ENCODE data around the gene HBEGF.

Gene HBEGF

DNA sequence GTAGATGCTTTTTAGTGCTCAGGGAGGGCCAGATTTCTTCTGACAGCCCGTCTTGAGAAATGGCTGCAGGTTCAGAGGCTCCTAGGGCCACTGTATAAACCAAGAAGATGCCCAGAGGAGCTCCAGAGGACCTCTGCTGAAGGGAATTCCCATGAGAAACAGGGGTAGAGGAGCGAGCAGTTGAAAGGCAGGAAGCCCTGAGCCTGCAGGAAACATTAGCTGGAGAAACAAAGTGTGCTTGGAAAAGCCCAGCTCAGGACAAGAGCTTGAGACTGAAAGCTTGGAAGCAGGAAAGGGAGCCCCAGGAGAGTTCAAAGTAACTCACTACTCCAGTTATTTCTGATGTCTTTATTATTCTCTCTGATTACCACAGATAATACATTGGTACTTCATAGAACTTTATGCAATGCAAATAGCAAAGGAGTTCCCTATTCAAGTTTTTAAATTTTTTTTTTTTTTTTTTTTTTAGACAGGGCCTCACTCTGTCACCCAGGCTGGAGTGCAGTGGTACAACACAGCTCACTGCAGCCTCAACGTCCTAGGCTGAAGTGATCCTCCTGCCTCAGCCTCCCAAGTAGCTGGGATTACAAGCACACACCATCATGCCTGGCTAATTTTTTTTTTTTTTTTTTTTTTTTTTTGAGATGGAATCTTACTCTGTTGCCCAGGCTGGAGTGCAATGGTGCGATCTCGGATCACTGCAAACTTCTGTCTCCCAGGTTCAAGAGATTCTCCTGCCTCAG is 16.5 kb downstream of the HBEGF start:
- Histone ChIP-seq H4K20me1 (ENCODE audit: insufficient read depth, low read length) (no peaks in the 10 kb centered on the region), H3K9ac (ENCODE audit: low read depth, low read length) (no peak overlapping the region), H3K4me1 (ENCODE audit: insufficient read depth, low read length) (no peaks in the 10 kb centered on the region), H3K79me2 (ENCODE audit: insufficient read depth, low read length) (no peaks in the 10 kb centered on the region), H3K36me3 (ENCODE audit: insufficient read depth, low read length) (no peaks in the 10 kb centered on the region), H2AFZ (ENCODE audit: low read depth, low read length) (no peak overlapping the region), H3K27me3 (ENCODE audit: insufficient read depth, low read length, poor library complexity) (peaks cover 6% of the 10 kb centered on the region), H3K9me3 (ENCODE audit: insufficient read depth, low read length, severe bottlenecking) (no peaks in the 10 kb centered on the region), H3K4me2 (ENCODE audit: insufficient read depth, low read length) (no peak overlapping the region), H3K4me3 (ENCODE audit: low read depth in 1 of 2, low read length in 2 of 2) (no peak overlapping the region), H3K27ac (ENCODE audit: low read length) (no peak overlapping the region)
- DNase-seq, result no peak
- no peak for TF ChIP-seq EZH2 (IDR thresholded peaks at IDR 0.05; ENCODE audit: borderline replicate concordance, low read depth, low read length, severe bottlenecking)
- TF ChIP-seq, protein P1, sequence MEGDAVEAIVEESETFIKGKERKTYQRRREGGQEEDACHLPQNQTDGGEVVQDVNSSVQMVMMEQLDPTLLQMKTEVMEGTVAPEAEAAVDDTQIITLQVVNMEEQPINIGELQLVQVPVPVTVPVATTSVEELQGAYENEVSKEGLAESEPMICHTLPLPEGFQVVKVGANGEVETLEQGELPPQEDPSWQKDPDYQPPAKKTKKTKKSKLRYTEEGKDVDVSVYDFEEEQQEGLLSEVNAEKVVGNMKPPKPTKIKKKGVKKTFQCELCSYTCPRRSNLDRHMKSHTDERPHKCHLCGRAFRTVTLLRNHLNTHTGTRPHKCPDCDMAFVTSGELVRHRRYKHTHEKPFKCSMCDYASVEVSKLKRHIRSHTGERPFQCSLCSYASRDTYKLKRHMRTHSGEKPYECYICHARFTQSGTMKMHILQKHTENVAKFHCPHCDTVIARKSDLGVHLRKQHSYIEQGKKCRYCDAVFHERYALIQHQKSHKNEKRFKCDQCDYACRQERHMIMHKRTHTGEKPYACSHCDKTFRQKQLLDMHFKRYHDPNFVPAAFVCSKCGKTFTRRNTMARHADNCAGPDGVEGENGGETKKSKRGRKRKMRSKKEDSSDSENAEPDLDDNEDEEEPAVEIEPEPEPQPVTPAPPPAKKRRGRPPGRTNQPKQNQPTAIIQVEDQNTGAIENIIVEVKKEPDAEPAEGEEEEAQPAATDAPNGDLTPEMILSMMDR (IDR thresholded peaks at IDR 0.05; ENCODE audit: borderline replicate concordance, extremely low read depth, low read length, poor library complexity, severe bottlenecking), result no peak
- no peak for ATAC-seq (ENCODE audit: insufficient read depth, low read depth)

DNA sequence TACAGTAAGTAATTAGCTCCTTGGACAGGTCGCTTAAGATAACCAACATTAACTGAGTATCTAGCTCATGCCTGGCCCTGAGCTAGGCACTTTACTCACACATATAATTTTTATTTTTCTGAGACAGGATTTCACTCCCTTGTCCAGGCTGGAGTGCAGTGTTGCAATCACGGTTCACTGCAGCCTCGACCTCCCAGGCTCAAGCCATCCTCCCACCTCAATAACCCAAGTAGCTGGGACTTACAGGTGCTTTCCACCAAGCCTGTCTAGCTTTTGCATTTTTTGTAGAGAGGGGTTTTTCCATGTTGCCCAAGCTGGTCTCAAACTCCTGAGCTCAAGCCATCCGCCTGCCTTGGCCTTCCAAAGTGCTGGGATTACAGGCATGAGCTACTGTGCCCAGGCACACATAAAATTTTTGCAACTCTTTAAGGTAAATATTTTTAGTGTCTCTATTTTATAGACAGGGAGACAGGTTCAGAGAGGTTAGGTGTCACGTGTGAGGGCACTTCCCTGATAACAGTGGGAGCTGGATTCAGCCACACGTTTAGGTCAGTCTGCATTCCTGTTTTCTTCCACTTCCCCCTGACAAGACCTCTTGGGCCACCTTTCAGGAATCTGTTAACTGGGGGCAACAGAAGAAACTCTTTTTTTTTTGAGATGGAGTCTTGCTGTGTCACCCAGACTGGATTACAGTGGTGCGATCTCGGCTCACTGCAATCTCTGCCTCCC is 18.2 kb downstream of the HBEGF start:
- Histone ChIP-seq H3K9me3 (ENCODE audit: insufficient read depth, low read length, severe bottlenecking) (no peaks in the 10 kb centered on the region), H2AFZ (ENCODE audit: low read depth, low read length) (no peak overlapping the region), H3K36me3 (ENCODE audit: insufficient read depth, low read length) (no peaks in the 10 kb centered on the region), H3K9ac (ENCODE audit: low read depth, low read length) (no peak overlapping the region), H3K27ac (ENCODE audit: low read length) (no peak overlapping the region), H3K4me1 (ENCODE audit: insufficient read depth, low read length) (no peaks in the 10 kb centered on the region), H3K4me2 (ENCODE audit: insufficient read depth, low read length) (no peak overlapping the region), H3K4me3 (ENCODE audit: low read depth in 1 of 2, low read length in 2 of 2) (no peak overlapping the region), H3K27me3 (ENCODE audit: insufficient read depth, low read length, poor library complexity) (peaks cover 6% of the 10 kb centered on the region), H4K20me1 (ENCODE audit: insufficient read depth, low read length) (no peaks in the 10 kb centered on the region), H3K79me2 (ENCODE audit: insufficient read depth, low read length) (no peaks in the 10 kb centered on the region)
- DNase-seq, result no peak
- no peak for TF ChIP-seq EZH2 (IDR thresholded peaks at IDR 0.05; ENCODE audit: borderline replicate concordance, low read depth, low read length, severe bottlenecking)
- TF ChIP-seq, protein P1 (IDR thresholded peaks at IDR 0.05; ENCODE audit: borderline replicate concordance, extremely low read depth, low read length, poor library complexity, severe bottlenecking), result no peak
- no peak for ATAC-seq (ENCODE audit: insufficient read depth, low read depth)

DNA sequence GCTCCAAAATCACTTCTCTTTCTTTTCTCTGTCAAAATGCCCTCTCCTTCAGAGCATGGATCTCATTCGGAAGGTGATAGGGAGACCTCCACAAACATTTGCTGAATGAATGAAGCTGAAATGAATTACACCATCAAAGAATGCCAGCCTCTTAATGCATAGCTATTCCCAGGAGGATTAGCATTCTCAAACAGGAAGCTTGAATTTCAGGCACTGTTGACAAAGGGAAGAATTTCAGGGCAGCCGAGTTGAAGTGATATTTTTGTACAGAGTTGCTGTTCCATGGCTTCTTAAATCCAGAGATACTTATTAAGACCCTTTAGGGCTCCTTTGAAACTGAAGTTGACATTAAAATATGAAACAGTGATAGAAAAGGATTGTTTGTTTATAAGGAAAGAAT is 18.8 kb downstream of the HBEGF start:
- Histone ChIP-seq H3K27ac (ENCODE audit: low read length) (no peak overlapping the region), H3K4me1 (ENCODE audit: insufficient read depth, low read length) (no peaks in the 10 kb centered on the region), H3K9me3 (ENCODE audit: insufficient read depth, low read length, severe bottlenecking) (no peaks in the 10 kb centered on the region), H4K20me1 (ENCODE audit: insufficient read depth, low read length) (no peaks in the 10 kb centered on the region), H3K9ac (ENCODE audit: low read depth, low read length) (no peak overlapping the region), H2AFZ (ENCODE audit: low read depth, low read length) (no peak overlapping the region), H3K36me3 (ENCODE audit: insufficient read depth, low read length) (no peaks in the 10 kb centered on the region), H3K27me3 (ENCODE audit: insufficient read depth, low read length, poor library complexity) (peaks cover 6% of the 10 kb centered on the region), H3K79me2 (ENCODE audit: insufficient read depth, low read length) (no peaks in the 10 kb centered on the region), H3K4me2 (ENCODE audit: insufficient read depth, low read length) (no peak overlapping the region), H3K4me3 (ENCODE audit: low read depth in 1 of 2, low read length in 2 of 2) (no peak overlapping the region)
- TF ChIP-seq EZH2 (IDR thresholded peaks at IDR 0.05; ENCODE audit: borderline replicate concordance, low read depth, low read length, severe bottlenecking), result no peak
- TF ChIP-seq, protein P1 (IDR thresholded peaks at IDR 0.05; ENCODE audit: borderline replicate concordance, extremely low read depth, low read length, poor library complexity, severe bottlenecking), result no peak
- ATAC-seq (ENCODE audit: insufficient read depth, low read depth), result no peak
- DNase-seq, result no peak

Data from DND-41 (cell line).